ENCODE measurements around the gene MKRN2. TPM values are rescaled to one million over a fixed set of nuclear protein-coding genes. Genes with fewer than 3 reads are reported as not detected.
A peak's percentile ranks its signal among the peaks of the same experiment; 100 is the strongest.

MKRN2 gene
- total RNA-seq, 2 donors from 2014 or later, result 35.7 to 41.5 TPM

- no peak overlapping the region for H3K4me3 ChIP-seq
- H3K36me3 ChIP-seq, result peaks cover 73% of the 10 kb centered on the region
- no peaks in the 10 kb centered on the region for H3K27me3 ChIP-seq (replicated peaks; ENCODE audit: insufficient read depth)
- H3K9me3 ChIP-seq, result no peaks in the 10 kb centered on the region
- DNase-seq (ENCODE audit: low spot score) (no peak), ATAC-seq (ENCODE audit: insufficient number of reproducible peaks, low FRiP score, low read depth) (no peak)
- no peak for TF ChIP-seq CTCF (IDR thresholded peaks at IDR 0.05)
- no peaks in the 10 kb centered on the region for H3K4me1 ChIP-seq (ENCODE audit: control insufficient read depth in 1 of 2, low read depth in 2 of 2)
- no peak overlapping the region for H3K27ac ChIP-seq
Measured at GRCh38 chr3:12584083-12584482, 27.2 kb downstream of the MKRN2 start.

- H3K9me3 ChIP-seq, result no peaks in the 10 kb centered on the region
- DNase-seq (ENCODE audit: low spot score), result no peak
- no peaks in the 10 kb centered on the region for H3K27me3 ChIP-seq (replicated peaks; ENCODE audit: insufficient read depth)
- no peak overlapping the region for H3K27ac ChIP-seq
- H3K4me3 ChIP-seq, result no peak overlapping the region
- no peaks in the 10 kb centered on the region for H3K4me1 ChIP-seq (ENCODE audit: control insufficient read depth in 1 of 2, low read depth in 2 of 2)
- ATAC-seq (ENCODE audit: insufficient number of reproducible peaks, low FRiP score, low read depth), result no peak
- no peak for TF ChIP-seq CTCF (IDR thresholded peaks at IDR 0.05)
- H3K36me3 ChIP-seq, result peaks cover 75% of the 10 kb centered on the region
Measured at GRCh38 chr3:12585181-12585580, 28.3 kb downstream of the MKRN2 start.

- H3K36me3 ChIP-seq, result peaks cover 77% of the 10 kb centered on the region
- H3K27ac ChIP-seq, result peak overlapping the region in 1 of 2 donors; percentile 18
- no peak for ATAC-seq (ENCODE audit: insufficient number of reproducible peaks, low FRiP score, low read depth)
Measured at GRCh38 chr3:12585970-12586369, 29.1 kb downstream of the MKRN2 start.

GRCh38 chr3:12586403-12586802, 29.5 kb downstream of the MKRN2 start:
- H3K36me3 ChIP-seq, result peaks cover 77% of the 10 kb centered on the region
- no peak overlapping the region for H3K27ac ChIP-seq

More at GRCh38 chr3:12585970-12586369, 29.1 kb downstream of the MKRN2 start:
- no peak for DNase-seq (ENCODE audit: low spot score)
- Histone ChIP-seq H3K27me3 (replicated peaks; ENCODE audit: insufficient read depth) (no peaks in the 10 kb centered on the region), H3K4me1 (ENCODE audit: control insufficient read depth in 1 of 2, low read depth in 2 of 2) (no peaks in the 10 kb centered on the region), H3K9me3 (no peaks in the 10 kb centered on the region), H3K4me3 (no peak overlapping the region)
- no peak for TF ChIP-seq CTCF (IDR thresholded peaks at IDR 0.05)

More at GRCh38 chr3:12586403-12586802, 29.5 kb downstream of the MKRN2 start:
- no peak overlapping the region for H3K4me3 ChIP-seq
- DNase-seq (ENCODE audit: low spot score) (no peak), ATAC-seq (ENCODE audit: insufficient number of reproducible peaks, low FRiP score, low read depth) (no peak)
- no peak for TF ChIP-seq CTCF (IDR thresholded peaks at IDR 0.05)
- H3K9me3 ChIP-seq, result no peaks in the 10 kb centered on the region
- H3K27me3 ChIP-seq (replicated peaks; ENCODE audit: insufficient read depth), result no peaks in the 10 kb centered on the region
- no peaks in the 10 kb centered on the region for H3K4me1 ChIP-seq (ENCODE audit: control insufficient read depth in 1 of 2, low read depth in 2 of 2)
